Heart left ventricle (tissue), 13 donors: Measurements from ENCODE around the gene HTRA2.

Experiments
- POLR2A ChIP-seq, 2 donors: fragments of 450-650 bp; IDR thresholded peaks; one replicate each; pipeline ENCODE4 v1.6.1; 2017; ENCODE audit warnings: antibody characterized with exemption in 2 of 2, mild to moderate bottlenecking in 2 of 2, moderate library complexity in 2 of 2
- TF ChIP-seq, protein P1 (sequence below), 12 donors: fragments of 200-600 bp; sonication (generic) in 4 of 12; IDR thresholded peaks; one replicate each; pipeline versions ENCODE4 v1.5.0 to v1.8.0; 2018 to 2022; ENCODE audit warnings: antibody characterized with exemption in 12 of 12, mild to moderate bottlenecking in 5 of 12
- donor health status: ischemic (EF 13 %, LVEDD 7.1; RV severe dilation, severe dysfunction).
- donor health status: DM: no; HTN: yes; CAD: no.
- donor health status: DM: no; HTN: no; CAD: no.
- donor health status: ischemic (EF 25% LVEDD 6.9; RV normal size, moderate dysfunction).
- donor health status: ischemic (EF 25% LVEDD 5.7; RV mildly dilated, moderate dysfunction).
- donor health status: ischemic (EF 35%, LVEDD 5.7; RV mildly dilated, moderate dysfunction).
- donor health status: nonischemic (EF 11% LVEDD 7.7; RV severe dilation, severe dysfunction).
- donor health status: DM: yes; HTN: yes; CAD: no.
- donor health status: PGD.
- donor health status: ischemic (EF 29% LVEDD 5.4; RV normal size, mild dysfunction).
- donor health status: nonischemic (EF 23%, LVEDD 6.1; RV moderate dilation, normal function).

DNA sequence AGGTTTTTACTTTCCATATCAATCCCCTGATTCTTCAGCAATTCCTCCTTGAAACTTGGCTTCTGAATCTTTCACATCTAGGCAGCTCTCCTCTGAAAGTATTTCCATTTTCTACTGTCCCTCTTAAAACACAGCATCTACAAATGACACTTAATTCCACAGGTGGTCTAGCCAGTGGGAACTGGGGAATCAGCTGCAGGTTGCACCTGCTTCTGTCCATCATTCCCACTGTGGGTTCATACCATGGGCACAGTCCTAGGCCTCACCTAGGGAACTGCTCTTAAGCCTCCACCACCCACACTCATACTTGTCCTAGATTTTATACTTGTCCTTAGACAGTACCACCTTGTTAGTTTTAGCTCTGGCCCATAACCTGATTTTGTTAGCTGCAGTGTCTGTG is 21.8 kb downstream of the HTRA2 start:
- TF ChIP-seq, protein P1, sequence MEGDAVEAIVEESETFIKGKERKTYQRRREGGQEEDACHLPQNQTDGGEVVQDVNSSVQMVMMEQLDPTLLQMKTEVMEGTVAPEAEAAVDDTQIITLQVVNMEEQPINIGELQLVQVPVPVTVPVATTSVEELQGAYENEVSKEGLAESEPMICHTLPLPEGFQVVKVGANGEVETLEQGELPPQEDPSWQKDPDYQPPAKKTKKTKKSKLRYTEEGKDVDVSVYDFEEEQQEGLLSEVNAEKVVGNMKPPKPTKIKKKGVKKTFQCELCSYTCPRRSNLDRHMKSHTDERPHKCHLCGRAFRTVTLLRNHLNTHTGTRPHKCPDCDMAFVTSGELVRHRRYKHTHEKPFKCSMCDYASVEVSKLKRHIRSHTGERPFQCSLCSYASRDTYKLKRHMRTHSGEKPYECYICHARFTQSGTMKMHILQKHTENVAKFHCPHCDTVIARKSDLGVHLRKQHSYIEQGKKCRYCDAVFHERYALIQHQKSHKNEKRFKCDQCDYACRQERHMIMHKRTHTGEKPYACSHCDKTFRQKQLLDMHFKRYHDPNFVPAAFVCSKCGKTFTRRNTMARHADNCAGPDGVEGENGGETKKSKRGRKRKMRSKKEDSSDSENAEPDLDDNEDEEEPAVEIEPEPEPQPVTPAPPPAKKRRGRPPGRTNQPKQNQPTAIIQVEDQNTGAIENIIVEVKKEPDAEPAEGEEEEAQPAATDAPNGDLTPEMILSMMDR (IDR thresholded peaks at IDR 0.05) = no peak
- TF ChIP-seq POLR2A (IDR thresholded peaks at IDR 0.05) = no peak
